ENCODE data around the gene CCDC7.

DNA sequence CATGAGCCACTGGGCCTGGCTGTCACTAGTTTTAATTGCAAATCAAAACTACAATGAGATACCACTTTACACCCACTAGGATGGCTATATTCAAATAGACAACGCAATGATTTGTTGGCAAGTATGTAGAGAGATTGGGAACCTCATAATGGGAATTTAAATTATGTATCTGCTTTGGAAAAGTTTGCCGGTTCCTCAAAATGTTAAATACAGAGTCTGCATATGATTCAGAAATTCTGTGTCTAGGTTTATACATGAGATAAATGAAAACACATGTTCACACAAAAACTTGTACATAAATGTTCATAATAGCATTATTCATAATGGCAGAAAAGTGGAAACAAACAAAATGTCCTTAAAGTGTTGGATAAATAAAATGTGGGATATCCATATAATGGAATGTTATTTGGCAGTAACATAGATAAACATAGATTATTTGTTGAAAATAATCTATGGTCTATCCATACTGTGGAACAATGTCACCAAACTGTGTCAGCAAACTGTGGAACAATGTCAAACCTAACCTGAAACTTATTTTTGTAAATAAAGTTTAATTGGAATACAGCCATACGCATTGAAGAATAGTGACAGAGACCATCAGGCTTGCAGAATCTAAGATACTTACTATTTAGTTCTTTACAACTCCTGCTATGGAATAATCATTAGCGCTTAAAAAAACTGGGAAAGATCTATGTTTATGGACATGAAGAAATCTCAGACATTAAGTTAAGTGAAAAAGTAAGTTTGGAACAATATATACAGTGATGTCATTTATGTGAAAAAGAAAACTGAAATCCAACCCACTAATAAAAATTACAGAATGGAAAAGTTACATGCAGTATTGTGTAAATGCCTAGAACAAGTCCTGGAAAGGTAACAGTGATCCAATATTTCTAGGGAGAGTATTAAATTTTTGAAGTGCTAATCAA lies 70.9 kb downstream of the CCDC7 start:
- TF ChIP-seq, protein P1, sequence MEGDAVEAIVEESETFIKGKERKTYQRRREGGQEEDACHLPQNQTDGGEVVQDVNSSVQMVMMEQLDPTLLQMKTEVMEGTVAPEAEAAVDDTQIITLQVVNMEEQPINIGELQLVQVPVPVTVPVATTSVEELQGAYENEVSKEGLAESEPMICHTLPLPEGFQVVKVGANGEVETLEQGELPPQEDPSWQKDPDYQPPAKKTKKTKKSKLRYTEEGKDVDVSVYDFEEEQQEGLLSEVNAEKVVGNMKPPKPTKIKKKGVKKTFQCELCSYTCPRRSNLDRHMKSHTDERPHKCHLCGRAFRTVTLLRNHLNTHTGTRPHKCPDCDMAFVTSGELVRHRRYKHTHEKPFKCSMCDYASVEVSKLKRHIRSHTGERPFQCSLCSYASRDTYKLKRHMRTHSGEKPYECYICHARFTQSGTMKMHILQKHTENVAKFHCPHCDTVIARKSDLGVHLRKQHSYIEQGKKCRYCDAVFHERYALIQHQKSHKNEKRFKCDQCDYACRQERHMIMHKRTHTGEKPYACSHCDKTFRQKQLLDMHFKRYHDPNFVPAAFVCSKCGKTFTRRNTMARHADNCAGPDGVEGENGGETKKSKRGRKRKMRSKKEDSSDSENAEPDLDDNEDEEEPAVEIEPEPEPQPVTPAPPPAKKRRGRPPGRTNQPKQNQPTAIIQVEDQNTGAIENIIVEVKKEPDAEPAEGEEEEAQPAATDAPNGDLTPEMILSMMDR (IDR thresholded peaks at IDR 0.05; ENCODE audit: insufficient read depth, low read depth, low read length): no peak
- no peak for TF ChIP-seq EZH2 (IDR thresholded peaks at IDR 0.05; ENCODE audit: insufficient read depth, low read length)
